ENCODE results near the gene ZFYVE16. TPM values are rescaled to one million over a fixed set of nuclear protein-coding genes. Genes with fewer than 3 reads are reported as not detected.
"Not testable (repeated sequence)": the region's sequence is repeated elsewhere in the genome, so short reads cannot be mapped to it uniquely, and the experiment has no call there.

The ZFYVE16 gene
- total and polyA plus RNA-seq, 4 donors: 8.1 to 57.6 (median 28.9) TPM

DNA sequence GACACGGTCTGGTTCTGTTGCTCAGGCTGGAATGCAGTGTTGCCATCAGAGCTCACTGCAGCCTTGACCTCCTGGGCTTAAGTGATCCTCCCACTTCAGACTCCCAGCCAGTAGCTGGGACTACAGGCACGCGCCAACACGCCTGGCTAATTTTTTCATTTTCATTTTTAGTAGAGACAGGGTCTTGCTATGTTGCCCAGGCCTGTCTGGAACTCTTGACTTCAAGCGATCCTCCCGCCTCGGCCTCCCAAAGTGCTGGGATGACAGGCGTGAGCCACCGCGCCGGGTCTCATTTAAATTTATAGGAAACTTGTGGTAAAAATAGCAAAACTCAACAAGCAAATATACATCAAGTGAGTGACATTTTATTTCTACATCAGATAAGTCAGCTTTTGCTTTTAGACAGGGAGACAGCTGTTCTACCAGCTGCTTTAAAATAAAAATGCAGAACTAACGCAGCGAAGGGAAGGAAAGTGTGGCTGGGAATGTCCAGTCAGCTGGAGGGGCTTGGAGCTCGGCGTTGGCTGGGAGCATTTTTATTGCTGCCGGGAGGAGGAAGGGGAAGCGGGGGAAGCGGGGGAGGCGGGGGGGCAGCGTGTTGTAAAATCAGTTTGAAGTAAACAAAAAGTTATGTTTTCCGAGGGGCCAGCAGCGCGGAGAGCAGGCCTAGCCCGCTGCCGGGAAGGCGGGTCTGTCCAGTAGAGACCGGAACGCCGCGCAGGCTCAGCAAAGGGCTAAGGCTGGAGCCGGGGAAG is 707 bp upstream of the ZFYVE16 start:
- ATAC-seq (ENCODE audit: low FRiP score) (peak; percentile 89), DNase-seq (peak; percentile 55 to 76)
- H3K36me3 ChIP-seq (ENCODE audit: control insufficient read depth in 1 of 2, insufficient read depth in 2 of 2, low read length in 1 of 2): no peaks in the 10 kb centered on the region
- intact Hi-C loops (cut with DNase I): loop anchor here in 1 of 2 donors (5.0 kb wide), 2 partner anchors 150 to 250 kb away; partner anchors contain the start of gene SERINC5
- WGBS, 2 donors: 13% methylated on average over 31 of the region's 31 CpGs
- H3K4me3 ChIP-seq (ENCODE audit: low read length in 2 of 2): peak overlapping the region; percentile 41 to 61
- no peaks in the 10 kb centered on the region for H3K27me3 ChIP-seq (ENCODE audit: control insufficient read depth in 1 of 2, insufficient read depth in 2 of 2, low read length in 1 of 2)
- no peaks in the 10 kb centered on the region for H3K9me3 ChIP-seq (ENCODE audit: control insufficient read depth, low read length)
- peak overlapping the region; percentile 77 to 95 for H3K27ac ChIP-seq (ENCODE audit: low read depth in 1 of 2, low read length in 2 of 2)
- no peaks in the 10 kb centered on the region for H3K4me1 ChIP-seq (ENCODE audit: control insufficient read depth in 1 of 2, insufficient read depth in 2 of 2, low read length in 2 of 2)

DNA sequence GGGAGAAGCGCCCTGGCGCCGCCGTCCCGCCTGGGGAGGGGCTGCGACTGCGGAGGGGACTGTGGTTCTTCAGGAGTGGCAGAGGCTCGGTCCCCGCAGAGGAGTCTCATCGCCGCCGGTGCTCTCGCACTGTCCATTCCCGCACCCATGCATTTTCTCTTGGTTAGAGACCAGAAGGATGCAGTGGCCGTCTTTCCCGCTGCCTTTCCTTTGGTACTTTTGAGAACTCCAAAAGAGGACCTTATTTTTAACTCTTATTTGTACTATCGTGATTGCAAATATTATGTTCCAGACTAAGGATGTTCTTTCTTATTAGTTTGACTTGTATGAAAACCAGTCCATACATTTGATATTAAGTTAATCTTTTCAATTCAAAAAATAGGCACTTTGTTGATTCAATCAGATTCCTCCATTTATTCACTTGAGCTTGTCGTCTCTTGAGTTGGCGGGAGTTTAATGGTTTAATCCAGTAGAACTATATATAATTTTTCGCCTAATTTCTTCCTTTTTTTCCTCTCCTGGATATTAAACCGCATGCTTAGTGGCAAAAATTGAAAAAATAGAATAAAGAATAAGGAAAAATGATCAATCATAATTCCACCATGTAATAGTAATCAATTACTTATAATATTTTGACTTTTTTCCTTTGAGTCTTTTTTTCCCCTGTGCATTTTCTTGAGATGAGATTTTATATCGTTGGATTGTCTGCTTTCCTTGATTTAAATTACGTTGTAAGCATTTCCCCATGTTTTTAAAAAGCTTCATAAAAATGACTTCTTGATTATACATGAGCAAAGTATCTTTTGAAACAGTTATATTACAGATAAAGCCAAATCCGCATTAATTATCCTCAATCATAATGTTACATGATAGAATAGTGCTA is 861 bp downstream of the ZFYVE16 start:
- ATAC-seq (ENCODE audit: low FRiP score) (no peak), DNase-seq (peak in 1 of 2 donors; percentile 78)
- H3K27ac ChIP-seq (ENCODE audit: low read depth in 1 of 2, low read length in 2 of 2): peak overlapping the region; percentile 57 to 70
- intact Hi-C loops (cut with DNase I): loop anchor here in 1 of 2 donors (1.0 to 5.0 kb wide), 3 partner anchors 80 to 249 kb away; partner anchors contain the start of genes FAM151B and SERINC5
- no peaks in the 10 kb centered on the region for H3K4me1 ChIP-seq (ENCODE audit: control insufficient read depth in 1 of 2, insufficient read depth in 2 of 2, low read length in 2 of 2)
- WGBS, 2 donors: 3% methylated on average over 23 to 24 of the region's 24 CpGs
- H3K27me3 ChIP-seq (ENCODE audit: control insufficient read depth in 1 of 2, insufficient read depth in 2 of 2, low read length in 1 of 2): no peaks in the 10 kb centered on the region
- no peaks in the 10 kb centered on the region for H3K9me3 ChIP-seq (ENCODE audit: control insufficient read depth, low read length)
- H3K4me3 ChIP-seq (ENCODE audit: low read length in 2 of 2): peak overlapping the region; percentile 73 to 76
- H3K36me3 ChIP-seq (ENCODE audit: control insufficient read depth in 1 of 2, insufficient read depth in 2 of 2, low read length in 1 of 2): no peaks in the 10 kb centered on the region

- H3K4me1 ChIP-seq (ENCODE audit: control insufficient read depth in 1 of 2, insufficient read depth in 2 of 2, low read length in 2 of 2): peaks cover 0 to 2% of the 10 kb centered on the region in 2 donors
- no peak overlapping the region for H3K4me3 ChIP-seq (ENCODE audit: low read length in 2 of 2)
- intact Hi-C loops (cut with DNase I): loop anchor here in 1 of 2 donors (5.0 kb wide), 2 partner anchors 152 to 248 kb away; partner anchors contain the start of gene SERINC5
- ATAC-seq (ENCODE audit: low FRiP score) (no peak), DNase-seq (no peak)
- no peaks in the 10 kb centered on the region for H3K9me3 ChIP-seq (ENCODE audit: control insufficient read depth, low read length)
- no peak overlapping the region for H3K27ac ChIP-seq (ENCODE audit: low read depth in 1 of 2, low read length in 2 of 2)
- H3K27me3 ChIP-seq (ENCODE audit: control insufficient read depth in 1 of 2, insufficient read depth in 2 of 2, low read length in 1 of 2): no peaks in the 10 kb centered on the region
- H3K36me3 ChIP-seq (ENCODE audit: control insufficient read depth in 1 of 2, insufficient read depth in 2 of 2, low read length in 1 of 2): no peaks in the 10 kb centered on the region
- WGBS, 2 donors: 32 to 39% methylated on average over 6 of the region's 6 CpGs
Measured at GRCh38 chr5:80409367-80409966, 1.6 kb downstream of the ZFYVE16 start.

DNA sequence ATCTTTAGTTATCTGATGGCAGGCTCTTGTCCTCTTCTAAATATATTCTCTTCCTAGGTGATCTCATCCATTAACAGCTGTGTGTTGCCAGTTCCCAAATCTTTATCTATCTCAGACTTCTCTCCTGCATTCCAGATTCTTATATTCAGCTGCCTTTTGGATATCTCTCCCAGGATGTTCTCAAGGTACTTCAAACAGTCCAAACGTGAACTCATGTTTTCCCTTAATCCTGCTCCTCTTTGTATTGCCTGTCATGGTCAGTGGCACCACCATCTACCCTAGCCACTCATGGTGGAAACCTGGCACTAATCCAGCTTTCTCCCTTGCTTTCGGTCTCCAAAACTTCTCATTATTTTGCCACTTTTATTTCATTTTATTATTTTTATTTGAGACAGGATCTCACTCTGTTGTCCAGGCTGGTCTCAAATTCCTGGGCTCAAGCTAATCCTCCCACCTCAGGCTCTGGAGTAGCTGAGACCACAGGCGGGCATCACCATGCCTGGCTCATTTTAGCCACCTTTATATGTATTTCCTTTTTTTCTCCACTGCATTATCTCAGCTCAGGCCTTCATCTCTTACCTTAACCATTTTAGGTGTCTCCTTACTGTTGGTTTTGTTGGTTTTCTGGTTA is 3.8 kb downstream of the ZFYVE16 start:
- Histone ChIP-seq H3K27me3 (ENCODE audit: control insufficient read depth in 1 of 2, insufficient read depth in 2 of 2, low read length in 1 of 2) (no peaks in the 10 kb centered on the region), H3K4me3 (ENCODE audit: low read length in 2 of 2) (no peak overlapping the region), H3K27ac (ENCODE audit: low read depth in 1 of 2, low read length in 2 of 2) (no peak overlapping the region), H3K36me3 (ENCODE audit: control insufficient read depth in 1 of 2, insufficient read depth in 2 of 2, low read length in 1 of 2) (no peaks in the 10 kb centered on the region), H3K4me1 (ENCODE audit: control insufficient read depth in 1 of 2, insufficient read depth in 2 of 2, low read length in 2 of 2) (peaks cover 0 to 2% of the 10 kb centered on the region in 2 donors), H3K9me3 (ENCODE audit: control insufficient read depth, low read length) (no peaks in the 10 kb centered on the region)
- DNase-seq: no peak
- intact Hi-C loops (cut with DNase I): no loop called here
- 60 to 64% methylated on average over 3 of the region's 3 CpGs for WGBS, 2 donors
- ATAC-seq (ENCODE audit: low FRiP score): no peak

GRCh38 chr5:80414113-80414512 is 6.2 kb downstream of the ZFYVE16 start:
- ATAC-seq (ENCODE audit: low FRiP score): no peak
- intact Hi-C loops (cut with DNase I): no loop called here
- H3K27me3 ChIP-seq (ENCODE audit: control insufficient read depth in 1 of 2, insufficient read depth in 2 of 2, low read length in 1 of 2): no peaks in the 10 kb centered on the region

DNA sequence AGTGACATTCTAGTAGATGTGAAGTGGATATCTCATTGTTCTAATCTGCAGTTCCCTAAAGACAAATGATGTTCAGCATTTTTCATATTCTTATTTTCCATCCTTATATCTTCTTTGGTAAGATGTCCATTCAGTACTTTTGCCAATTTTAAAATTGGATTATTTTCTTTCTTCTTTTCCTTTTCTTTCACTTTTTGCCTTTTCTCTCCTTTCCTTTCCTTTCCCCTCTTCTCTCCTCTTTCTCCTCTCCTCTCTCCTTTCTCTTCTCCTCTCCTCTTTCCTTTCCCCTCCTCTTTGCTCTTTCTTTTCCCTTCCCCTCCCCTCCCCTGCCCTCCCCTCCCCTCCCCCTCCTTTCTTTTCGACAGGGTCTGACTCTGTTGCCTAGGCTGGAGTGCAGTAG is 10.1 kb downstream of the ZFYVE16 start:
- Histone ChIP-seq H3K27ac (ENCODE audit: low read depth in 1 of 2, low read length in 2 of 2) (no peak overlapping the region), H3K4me3 (ENCODE audit: low read length in 2 of 2) (no peak overlapping the region), H3K27me3 (ENCODE audit: control insufficient read depth in 1 of 2, insufficient read depth in 2 of 2, low read length in 1 of 2) (no peaks in the 10 kb centered on the region), H3K4me1 (ENCODE audit: control insufficient read depth in 1 of 2, insufficient read depth in 2 of 2, low read length in 2 of 2) (peaks cover 0 to 2% of the 10 kb centered on the region in 2 donors), H3K36me3 (ENCODE audit: control insufficient read depth in 1 of 2, insufficient read depth in 2 of 2, low read length in 1 of 2) (no peaks in the 10 kb centered on the region), H3K9me3 (ENCODE audit: control insufficient read depth, low read length) (no peaks in the 10 kb centered on the region)
- DNase-seq (no peak), ATAC-seq (ENCODE audit: low FRiP score) (no peak)
- intact Hi-C loops (cut with DNase I): no loop called here
- WGBS, 2 donors: 87% methylated on average over 1 of the region's 1 CpG; no CpG with 5 or more reads in 1 of the 2 donors

More at GRCh38 chr5:80414113-80414512, 6.2 kb downstream of the ZFYVE16 start:
- Histone ChIP-seq H3K4me1 (ENCODE audit: control insufficient read depth in 1 of 2, insufficient read depth in 2 of 2, low read length in 2 of 2) (peaks cover 0 to 2% of the 10 kb centered on the region in 2 donors), H3K27ac (ENCODE audit: low read depth in 1 of 2, low read length in 2 of 2) (no peak overlapping the region), H3K36me3 (ENCODE audit: control insufficient read depth in 1 of 2, insufficient read depth in 2 of 2, low read length in 1 of 2) (no peaks in the 10 kb centered on the region), H3K4me3 (ENCODE audit: low read length in 2 of 2) (no peak overlapping the region), H3K9me3 (ENCODE audit: control insufficient read depth, low read length) (no peaks in the 10 kb centered on the region)
- WGBS, 2 donors: 99 to 100% methylated on average over 1 of the region's 1 CpG
- no peak for DNase-seq

DNA sequence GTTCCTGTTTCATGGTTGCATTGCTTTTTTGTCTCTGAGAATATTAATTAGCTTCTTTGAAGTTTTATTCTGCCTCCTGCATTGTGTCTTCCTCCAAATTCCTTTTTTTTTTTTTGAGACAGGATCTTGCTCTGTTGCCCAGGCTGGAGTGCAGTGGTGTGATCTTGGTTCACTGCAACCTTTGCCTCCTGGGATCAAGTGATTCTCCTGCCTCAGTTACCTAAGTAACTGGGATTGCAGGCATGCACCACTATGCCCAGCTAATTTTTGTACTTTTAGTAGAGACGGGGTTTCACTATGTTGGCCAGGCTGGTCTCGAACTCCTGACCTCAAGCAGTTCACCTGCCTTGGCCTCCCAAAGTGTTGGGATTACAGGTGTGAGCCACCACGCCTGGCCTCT is 16.5 kb downstream of the ZFYVE16 start:
- H3K9me3 ChIP-seq (ENCODE audit: control insufficient read depth, low read length); DNase-seq; H3K36me3 ChIP-seq (ENCODE audit: control insufficient read depth in 1 of 2, insufficient read depth in 2 of 2, low read length in 1 of 2); H3K4me1 ChIP-seq (ENCODE audit: control insufficient read depth in 1 of 2, insufficient read depth in 2 of 2, low read length in 2 of 2); H3K4me3 ChIP-seq (ENCODE audit: low read length in 2 of 2); H3K27ac ChIP-seq (ENCODE audit: low read depth in 1 of 2, low read length in 2 of 2); intact Hi-C loops (cut with DNase I); H3K27me3 ChIP-seq (ENCODE audit: control insufficient read depth in 1 of 2, insufficient read depth in 2 of 2, low read length in 1 of 2); ATAC-seq (ENCODE audit: low FRiP score): not testable (repeated sequence)
- 97% methylated on average over 3 of the region's 3 CpGs for WGBS, 2 donors

GRCh38 chr5:80435476-80435875 is 27.6 kb downstream of the ZFYVE16 start:
- 87 to 88% methylated on average over 8 of the region's 8 CpGs for WGBS, 2 donors
- Histone ChIP-seq H3K9me3 (ENCODE audit: control insufficient read depth, low read length) (peaks cover 4% of the 10 kb centered on the region), H3K4me3 (ENCODE audit: low read length in 2 of 2) (no peak overlapping the region), H3K27me3 (ENCODE audit: control insufficient read depth in 1 of 2, insufficient read depth in 2 of 2, low read length in 1 of 2) (no peaks in the 10 kb centered on the region), H3K4me1 (ENCODE audit: control insufficient read depth in 1 of 2, insufficient read depth in 2 of 2, low read length in 2 of 2) (no peaks in the 10 kb centered on the region), H3K27ac (ENCODE audit: low read depth in 1 of 2, low read length in 2 of 2) (no peak overlapping the region), H3K36me3 (ENCODE audit: control insufficient read depth in 1 of 2, insufficient read depth in 2 of 2, low read length in 1 of 2) (peaks cover 2 to 7% of the 10 kb centered on the region in 2 donors)
- ATAC-seq (ENCODE audit: low FRiP score) (no peak), DNase-seq (no peak)
- intact Hi-C loops (cut with DNase I): no loop called here
